Measurements from ENCODE around the gene TNS4. TPM values are rescaled to one million over a fixed set of nuclear protein-coding genes. Genes with fewer than 3 reads are reported as not detected.

Gene TNS4
- total and polyA plus RNA-seq, 2 donors (not counting 1 experiment from before 2014, with no cell fraction given): not detected

DNA sequence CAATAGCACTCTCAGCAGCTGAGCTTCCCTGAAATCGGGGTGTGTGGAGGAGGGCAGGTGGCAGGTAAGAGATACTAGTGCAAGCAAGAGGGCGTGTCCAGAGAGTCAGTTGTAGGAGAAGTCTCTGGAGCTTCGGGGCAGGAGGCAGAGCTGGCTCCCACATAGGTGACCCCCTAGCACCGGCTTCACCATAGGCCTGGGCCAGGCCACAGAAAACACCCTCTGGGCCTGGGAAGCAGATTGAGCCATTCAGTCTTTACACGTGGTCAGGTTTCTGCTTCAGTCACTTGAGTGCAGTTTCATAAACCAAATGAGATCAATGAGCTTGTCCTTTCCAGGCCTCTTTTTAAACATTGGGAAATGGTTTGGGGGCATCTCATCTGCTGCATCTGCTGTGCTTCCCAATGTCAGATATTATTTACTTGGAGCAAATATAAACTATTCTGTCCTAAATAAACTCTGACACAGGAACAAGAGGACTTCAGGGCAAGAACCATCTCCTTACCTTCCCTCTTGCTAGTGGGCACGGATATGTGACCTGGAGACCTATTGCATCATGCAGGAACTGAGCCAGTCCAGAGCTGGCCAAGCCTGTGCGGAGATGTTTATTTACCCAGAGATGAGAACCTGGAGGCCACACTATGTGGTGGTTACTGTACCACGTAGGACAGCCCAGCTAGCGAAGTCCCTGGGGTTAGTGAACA lies 47.7 kb upstream of the TNS4 start:
- Mint-ChIP-seq H3K4me3 (peak overlapping the region; percentile 73), H3K9me3 (ENCODE audit: insufficient read depth) (no peaks in the 10 kb centered on the region), H3K4me1 (peaks cover 86% of the 10 kb centered on the region), H3K27me3 (no peaks in the 10 kb centered on the region), H3K27ac (peak overlapping the region; percentile 92)
- ChIA-PET CTCF (interaction anchor here (1.0 to 25.2 kb wide), 12 partner anchors 10 to 242 kb away, joined by 3 to 634 read pairs (median 4); partner anchors contain the start of genes CCR7 and IGFBP4), POLR2A (interaction anchor here (0.5 to 9.4 kb wide), 7 partner anchors 11 to 1122 kb away, joined by 3 to 78 read pairs (median 13); partner anchors contain the start of gene CCR7)
- Histone ChIP-seq H4K20me1 (ENCODE audit: control insufficient read depth, insufficient read depth, low read length, poor library complexity, severe bottlenecking) (no peaks in the 10 kb centered on the region), H3K36me3 (replicated peaks in 1 of 2; ENCODE audit: control extremely low read depth in 1 of 2, control insufficient read depth in 1 of 2, extremely low read depth in 1 of 2, insufficient read depth in 2 of 2, low read length in 1 of 2) (peaks cover 0 to 8% of the 10 kb centered on the region in 2 experiments), H3K9ac (ENCODE audit: low read length) (no peak overlapping the region), H3K4me1 (ENCODE audit: control insufficient read depth in 2 of 2, insufficient read depth in 2 of 2, low read length in 2 of 2) (peaks cover 75% of the 10 kb centered on the region in 2 donors), H3K9me3 (ENCODE audit: control extremely low read depth in 1 of 3, control insufficient read depth in 2 of 3, insufficient read depth in 1 of 3, low read length in 2 of 3) (no peaks in the 10 kb centered on the region), H3K4me2 (replicated peaks; ENCODE audit: low read depth, low read length, poor library complexity, severe bottlenecking) (peak overlapping the region; percentile 64), H3K79me2 (ENCODE audit: control insufficient read depth, insufficient read depth, low read length) (peaks cover 16% of the 10 kb centered on the region), H3K27me3 (replicated peaks in 1 of 4; ENCODE audit: control extremely low read depth in 1 of 4, control insufficient read depth in 3 of 4, insufficient read depth in 4 of 4, low read length in 3 of 4) (no peaks in the 10 kb centered on the region), H2AFZ (ENCODE audit: insufficient read depth, low read depth, low read length, poor library complexity, severe bottlenecking) (no peak overlapping the region), H3K27ac (ENCODE audit: low read length in 2 of 2) (peak overlapping the region in 1 of 2 donors; percentile 98), H3K4me3 (ENCODE audit: control extremely low read depth in 1 of 5, extremely low read depth in 1 of 5, insufficient read depth in 1 of 5, low read depth in 2 of 5, low read length in 4 of 5) (no peak overlapping the region)
- ATAC-seq (ENCODE audit: low read depth) (no peak), DNase-seq (peak; percentile 43)
- WGBS (ENCODE audit: insufficient coverage): 66% methylated on average over 5 of the region's 9 CpGs
- intact Hi-C loops (cut with micrococcal nuclease): no loop called here
- no peak for TF ChIP-seq EZH2 (IDR thresholded peaks at IDR 0.05; ENCODE audit: borderline replicate concordance, insufficient read depth, low read depth, low read length, poor library complexity, severe bottlenecking)

DNA sequence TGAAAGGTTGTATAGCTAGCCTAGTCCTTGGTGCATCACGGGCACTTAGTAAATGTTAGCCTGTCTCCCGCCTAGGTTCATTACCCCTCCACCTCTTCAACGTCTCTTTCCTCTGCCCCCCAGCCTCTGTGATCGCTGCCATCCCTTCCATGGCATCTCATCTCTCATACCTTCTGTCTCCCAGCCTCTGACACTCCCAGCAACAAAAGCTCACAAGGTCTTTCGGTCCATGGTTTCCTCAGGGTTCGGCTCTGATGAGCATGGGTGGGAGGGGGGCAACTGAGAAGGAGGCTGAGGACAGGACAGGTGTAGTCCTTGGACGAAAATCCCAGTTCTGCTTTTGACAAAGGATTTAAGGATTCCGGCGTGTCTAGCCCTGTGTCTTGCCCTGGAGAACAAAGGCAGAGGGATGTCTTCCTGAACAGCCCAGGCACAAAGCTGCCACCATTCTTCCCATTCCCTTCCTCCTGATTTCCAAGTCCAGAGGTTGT lies 47.1 kb upstream of the TNS4 start:
- peak overlapping the region in 1 of 2 donors; percentile 98 for H3K27ac ChIP-seq (ENCODE audit: low read length in 2 of 2)
- peaks cover 80% of the 10 kb centered on the region for H3K4me1 Mint-ChIP-seq

More for the DNA sequence above, 47.1 kb upstream of the TNS4 start:
- no peak overlapping the region for H2AFZ ChIP-seq (ENCODE audit: insufficient read depth, low read depth, low read length, poor library complexity, severe bottlenecking)
- Mint-ChIP-seq H3K27ac (peak overlapping the region; percentile 92), H3K4me3 (peak overlapping the region; percentile 73), H3K9me3 (ENCODE audit: insufficient read depth) (no peaks in the 10 kb centered on the region), H3K27me3 (no peaks in the 10 kb centered on the region)
- peaks cover 0 to 4% of the 10 kb centered on the region in 2 experiments for H3K36me3 ChIP-seq (replicated peaks in 1 of 2; ENCODE audit: control extremely low read depth in 1 of 2, control insufficient read depth in 1 of 2, extremely low read depth in 1 of 2, insufficient read depth in 2 of 2, low read length in 1 of 2)
- DNase-seq (no peak), ATAC-seq (ENCODE audit: low read depth) (no peak)
- peaks cover 16% of the 10 kb centered on the region for H3K79me2 ChIP-seq (ENCODE audit: control insufficient read depth, insufficient read depth, low read length)
- CTCF ChIA-PET: interaction anchor here (0.7 to 25.2 kb wide), 17 partner anchors 9 to 1114 kb away, joined by 3 to 634 read pairs (median 4); partner anchors contain the start of genes CCR7 and IGFBP4
- intact Hi-C loops (cut with micrococcal nuclease): no loop called here
- no peak overlapping the region for H3K4me3 ChIP-seq (ENCODE audit: control extremely low read depth in 1 of 5, extremely low read depth in 1 of 5, insufficient read depth in 1 of 5, low read depth in 2 of 5, low read length in 4 of 5)
- TF ChIP-seq EZH2 (IDR thresholded peaks at IDR 0.05; ENCODE audit: borderline replicate concordance, insufficient read depth, low read depth, low read length, poor library complexity, severe bottlenecking): no peak
- TF ChIP-seq, protein P1, sequence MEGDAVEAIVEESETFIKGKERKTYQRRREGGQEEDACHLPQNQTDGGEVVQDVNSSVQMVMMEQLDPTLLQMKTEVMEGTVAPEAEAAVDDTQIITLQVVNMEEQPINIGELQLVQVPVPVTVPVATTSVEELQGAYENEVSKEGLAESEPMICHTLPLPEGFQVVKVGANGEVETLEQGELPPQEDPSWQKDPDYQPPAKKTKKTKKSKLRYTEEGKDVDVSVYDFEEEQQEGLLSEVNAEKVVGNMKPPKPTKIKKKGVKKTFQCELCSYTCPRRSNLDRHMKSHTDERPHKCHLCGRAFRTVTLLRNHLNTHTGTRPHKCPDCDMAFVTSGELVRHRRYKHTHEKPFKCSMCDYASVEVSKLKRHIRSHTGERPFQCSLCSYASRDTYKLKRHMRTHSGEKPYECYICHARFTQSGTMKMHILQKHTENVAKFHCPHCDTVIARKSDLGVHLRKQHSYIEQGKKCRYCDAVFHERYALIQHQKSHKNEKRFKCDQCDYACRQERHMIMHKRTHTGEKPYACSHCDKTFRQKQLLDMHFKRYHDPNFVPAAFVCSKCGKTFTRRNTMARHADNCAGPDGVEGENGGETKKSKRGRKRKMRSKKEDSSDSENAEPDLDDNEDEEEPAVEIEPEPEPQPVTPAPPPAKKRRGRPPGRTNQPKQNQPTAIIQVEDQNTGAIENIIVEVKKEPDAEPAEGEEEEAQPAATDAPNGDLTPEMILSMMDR (IDR thresholded peaks at IDR 0.05): no peak
- POLR2A ChIA-PET: interaction anchor here (1.0 to 9.4 kb wide), 10 partner anchors 8 to 229 kb away, joined by 3 to 78 read pairs (median 8); partner anchors contain the start of genes CCR7 and TOP2A
- H3K9me3 ChIP-seq (ENCODE audit: control extremely low read depth in 1 of 3, control insufficient read depth in 2 of 3, insufficient read depth in 1 of 3, low read length in 2 of 3): no peaks in the 10 kb centered on the region
- WGBS (ENCODE audit: insufficient coverage): 97% methylated on average over 5 of the region's 9 CpGs
- no peaks in the 10 kb centered on the region for H4K20me1 ChIP-seq (ENCODE audit: control insufficient read depth, insufficient read depth, low read length, poor library complexity, severe bottlenecking)
- H3K27me3 ChIP-seq (replicated peaks in 1 of 4; ENCODE audit: control extremely low read depth in 1 of 4, control insufficient read depth in 3 of 4, insufficient read depth in 4 of 4, low read length in 3 of 4): no peaks in the 10 kb centered on the region
- no peak overlapping the region for H3K9ac ChIP-seq (ENCODE audit: low read length)
- peaks cover 70 to 71% of the 10 kb centered on the region in 2 donors for H3K4me1 ChIP-seq (ENCODE audit: control insufficient read depth in 2 of 2, insufficient read depth in 2 of 2, low read length in 2 of 2)
- peak overlapping the region; percentile 64 for H3K4me2 ChIP-seq (replicated peaks; ENCODE audit: low read depth, low read length, poor library complexity, severe bottlenecking)

Data from B cell (primary cell).